Measurements from ENCODE around the gene PIGT.

DNA sequence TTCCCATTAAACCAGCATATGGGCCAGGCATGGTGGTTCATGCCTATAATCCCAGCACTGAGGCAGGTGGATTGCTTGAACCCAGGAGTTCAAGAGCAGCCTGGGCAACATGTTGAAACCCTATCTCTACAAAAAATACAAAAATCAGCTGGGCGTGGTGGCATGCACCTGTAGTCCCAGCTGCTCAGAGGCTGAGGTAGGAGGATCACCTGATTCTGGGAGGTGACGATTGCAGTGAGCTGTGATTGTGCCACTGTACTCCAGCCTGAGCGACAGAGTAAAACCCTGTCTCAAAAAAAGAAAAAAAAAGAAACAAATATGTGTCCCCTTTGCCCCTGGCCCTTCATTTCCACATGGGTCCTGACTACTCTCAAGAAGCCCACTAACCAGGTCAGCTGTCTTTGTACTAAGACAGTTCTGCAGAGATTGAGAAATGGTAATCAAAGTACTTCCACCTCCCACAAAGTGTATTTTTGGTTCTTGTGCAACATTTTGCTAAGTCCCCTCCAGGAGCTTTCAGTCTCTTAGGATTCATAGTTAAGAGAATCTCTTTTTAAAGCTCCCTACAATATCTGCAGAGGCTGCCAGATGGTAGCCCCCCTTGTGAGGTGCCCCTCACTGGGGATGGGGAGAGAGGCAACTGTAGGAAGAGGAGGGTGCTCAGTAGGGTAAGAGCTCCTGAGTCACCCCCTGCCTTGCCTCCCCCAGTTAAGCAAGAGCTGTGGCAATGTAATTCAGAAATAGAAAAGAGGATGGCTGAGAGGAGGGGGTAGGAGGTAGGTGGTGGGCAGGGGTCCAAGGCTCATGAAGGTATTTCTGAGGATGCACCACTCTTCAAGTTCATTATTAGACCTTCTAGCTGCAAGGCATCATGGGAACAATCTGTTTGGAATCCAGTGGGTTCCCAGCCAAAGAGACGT is 37.1 kb downstream of the PIGT start:
- TF ChIP-seq, protein P1, sequence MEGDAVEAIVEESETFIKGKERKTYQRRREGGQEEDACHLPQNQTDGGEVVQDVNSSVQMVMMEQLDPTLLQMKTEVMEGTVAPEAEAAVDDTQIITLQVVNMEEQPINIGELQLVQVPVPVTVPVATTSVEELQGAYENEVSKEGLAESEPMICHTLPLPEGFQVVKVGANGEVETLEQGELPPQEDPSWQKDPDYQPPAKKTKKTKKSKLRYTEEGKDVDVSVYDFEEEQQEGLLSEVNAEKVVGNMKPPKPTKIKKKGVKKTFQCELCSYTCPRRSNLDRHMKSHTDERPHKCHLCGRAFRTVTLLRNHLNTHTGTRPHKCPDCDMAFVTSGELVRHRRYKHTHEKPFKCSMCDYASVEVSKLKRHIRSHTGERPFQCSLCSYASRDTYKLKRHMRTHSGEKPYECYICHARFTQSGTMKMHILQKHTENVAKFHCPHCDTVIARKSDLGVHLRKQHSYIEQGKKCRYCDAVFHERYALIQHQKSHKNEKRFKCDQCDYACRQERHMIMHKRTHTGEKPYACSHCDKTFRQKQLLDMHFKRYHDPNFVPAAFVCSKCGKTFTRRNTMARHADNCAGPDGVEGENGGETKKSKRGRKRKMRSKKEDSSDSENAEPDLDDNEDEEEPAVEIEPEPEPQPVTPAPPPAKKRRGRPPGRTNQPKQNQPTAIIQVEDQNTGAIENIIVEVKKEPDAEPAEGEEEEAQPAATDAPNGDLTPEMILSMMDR (IDR thresholded peaks at IDR 0.05; ENCODE audit: borderline replicate concordance, extremely low read depth, low read length, poor library complexity, severe bottlenecking), result no peak
- no peak for TF ChIP-seq EZH2 (IDR thresholded peaks at IDR 0.05; ENCODE audit: borderline replicate concordance, low read depth, low read length, severe bottlenecking)

Data from DND-41 (cell line).